Stimulated activated CD8-positive, alpha-beta memory T cell treated with anti-CD3 and anti-CD28 coated beads, Interleukin-15, amount 100 ng/mL, for 48 hours (primary cell): Measurements from ENCODE around the gene ITGA7.
A peak's percentile ranks its signal among the peaks of the same experiment; 100 is the strongest.

Experiments
- DNase-seq, 2 donors: peaks; one replicate each; pipeline ENCODE4 v3.0.0-alpha.2; 2020; ENCODE audit warnings: low read depth in 2 of 2

Gene ITGA7

DNA sequence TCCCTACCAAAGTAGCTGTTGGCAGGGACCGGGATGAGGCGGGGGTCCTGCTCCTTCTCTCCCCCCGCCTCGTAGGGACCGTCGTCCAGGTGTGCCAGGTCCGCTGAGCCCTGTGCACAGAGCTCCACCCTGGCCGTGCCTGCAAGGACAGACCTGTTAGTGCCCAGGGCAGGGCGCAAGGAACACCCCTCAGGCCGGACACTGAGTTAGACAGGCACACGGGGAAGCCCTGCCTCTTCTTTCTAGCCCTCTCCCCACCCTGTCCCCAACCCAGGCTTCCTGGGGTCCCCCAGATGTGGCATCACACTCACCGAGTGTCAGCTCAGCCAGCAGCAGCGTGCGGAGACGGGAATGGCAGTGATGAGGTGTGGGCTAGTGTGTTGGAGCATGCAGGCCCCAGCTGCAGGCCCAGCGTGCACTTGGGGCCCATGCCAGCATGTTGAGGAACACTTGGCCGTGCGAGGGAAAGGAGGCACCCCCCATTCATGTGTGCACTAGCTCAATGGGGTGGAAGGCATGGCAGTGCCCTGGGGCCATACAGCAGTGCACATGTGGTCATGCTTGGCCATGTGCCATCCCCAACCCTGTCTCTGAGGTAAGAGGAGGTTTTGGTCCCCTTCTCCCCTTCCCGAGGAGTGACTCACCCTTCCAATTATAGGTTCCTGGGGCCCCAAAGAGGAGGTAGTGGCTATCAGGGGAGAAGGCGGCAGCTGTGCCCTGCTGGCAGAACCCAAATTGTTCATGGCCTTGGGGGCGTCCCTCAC lies 7.3 kb downstream of the ITGA7 start:
- no peak for DNase-seq

DNA sequence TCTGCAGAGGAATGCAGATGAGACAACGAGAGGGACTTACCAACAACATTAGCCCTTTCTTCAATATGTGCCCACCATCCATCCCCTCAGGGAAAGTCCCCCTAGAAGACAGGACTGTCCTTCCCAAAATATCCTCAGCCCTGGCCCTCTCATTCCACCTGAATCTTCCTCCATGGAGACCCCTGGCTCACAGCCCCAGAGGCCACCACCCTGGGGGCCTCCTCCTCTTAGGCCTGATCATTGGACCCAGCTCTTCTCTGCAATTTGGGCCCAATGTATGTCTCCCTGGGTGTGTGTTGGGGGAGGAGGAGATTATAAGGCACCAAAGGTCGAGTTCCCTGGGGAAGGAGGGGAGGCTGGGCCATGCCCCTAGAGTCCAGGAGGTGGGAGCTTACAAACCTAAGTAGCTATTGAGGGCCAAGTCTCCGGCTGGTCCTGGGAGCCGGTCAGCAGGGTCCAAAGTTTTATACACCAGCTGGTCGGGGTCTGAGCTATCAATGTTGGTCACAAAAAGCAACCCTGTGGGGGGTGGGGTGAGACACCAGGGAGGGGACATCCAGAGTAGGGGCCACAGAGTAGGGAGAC lies 8.1 kb downstream of the ITGA7 start:
- no peak for DNase-seq

DNA sequence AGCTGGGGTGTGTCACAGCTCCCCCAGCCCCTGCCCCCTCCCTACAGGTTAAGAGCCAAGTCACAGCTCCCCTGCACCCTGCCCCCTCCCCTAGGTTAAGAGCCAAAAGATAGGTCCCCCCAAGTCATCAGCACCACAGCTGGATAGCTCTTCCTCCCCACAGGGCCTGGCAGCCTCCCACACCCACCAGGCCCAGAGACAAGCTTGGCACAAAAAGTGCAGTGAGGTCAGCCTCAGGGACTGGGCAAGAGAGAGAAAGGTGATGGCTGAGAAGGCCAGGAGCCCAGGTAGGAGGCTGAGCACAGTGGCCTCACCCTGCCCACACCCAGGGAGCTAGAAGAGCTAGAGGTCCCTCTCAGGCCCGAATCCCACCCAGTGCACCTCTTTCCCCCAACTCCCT lies 8.7 kb downstream of the ITGA7 start:
- no peak for DNase-seq

DNA sequence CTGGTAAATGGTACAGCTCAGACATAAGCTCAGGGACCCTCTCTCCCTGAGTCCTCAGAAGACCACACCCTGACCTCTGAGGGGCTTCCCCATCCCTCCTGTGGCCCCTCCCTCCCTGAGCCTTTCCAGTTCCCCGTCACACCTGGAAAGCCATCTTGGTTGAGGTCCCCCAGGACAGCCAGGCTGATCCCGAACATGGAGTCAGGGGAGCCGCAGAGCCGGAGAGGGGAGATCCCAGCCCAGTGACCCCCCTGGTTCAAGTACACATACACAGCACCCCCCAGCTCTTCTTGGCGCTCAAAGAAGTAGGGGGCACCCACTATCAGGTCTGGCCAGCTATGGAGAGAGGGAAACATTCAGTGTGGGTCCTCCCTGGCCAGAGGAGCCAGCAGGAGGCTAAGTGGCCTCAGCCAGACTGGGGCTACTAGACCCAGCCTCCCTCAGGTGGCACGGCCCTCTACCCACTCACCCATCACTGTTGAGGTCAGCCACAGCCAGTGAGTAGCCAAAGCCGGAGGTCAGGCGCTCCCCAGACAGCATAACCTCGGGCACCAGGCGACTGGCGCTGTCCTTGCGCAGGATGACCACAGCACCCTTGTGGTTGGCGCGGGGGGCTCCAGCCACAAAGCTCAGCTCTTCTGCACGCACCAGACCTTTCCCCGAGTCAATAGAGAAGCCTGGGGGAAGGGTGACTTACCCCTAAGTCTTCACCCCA lies 9.3 kb downstream of the ITGA7 start:
- DNase-seq: no peak

DNA sequence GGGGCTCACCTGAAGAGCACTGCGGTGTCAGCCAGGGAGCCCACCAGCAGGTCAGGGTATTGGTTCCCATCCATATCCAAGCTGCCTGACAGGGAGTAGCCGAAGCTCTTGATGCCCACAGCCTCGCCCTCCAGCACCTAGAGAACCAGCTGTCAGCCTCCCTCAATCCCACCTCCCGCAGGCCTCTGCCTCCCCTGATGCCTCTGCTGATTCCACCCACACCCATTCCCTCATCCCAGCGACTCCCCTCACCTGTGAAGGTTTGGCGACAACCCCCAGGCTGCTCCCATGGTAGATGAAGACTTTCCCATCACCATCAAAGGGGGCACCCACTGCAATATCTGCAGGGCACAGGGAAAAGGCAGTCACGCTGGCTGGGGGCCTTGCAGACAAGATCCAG lies 10.0 kb downstream of the ITGA7 start:
- DNase-seq: no peak

DNA sequence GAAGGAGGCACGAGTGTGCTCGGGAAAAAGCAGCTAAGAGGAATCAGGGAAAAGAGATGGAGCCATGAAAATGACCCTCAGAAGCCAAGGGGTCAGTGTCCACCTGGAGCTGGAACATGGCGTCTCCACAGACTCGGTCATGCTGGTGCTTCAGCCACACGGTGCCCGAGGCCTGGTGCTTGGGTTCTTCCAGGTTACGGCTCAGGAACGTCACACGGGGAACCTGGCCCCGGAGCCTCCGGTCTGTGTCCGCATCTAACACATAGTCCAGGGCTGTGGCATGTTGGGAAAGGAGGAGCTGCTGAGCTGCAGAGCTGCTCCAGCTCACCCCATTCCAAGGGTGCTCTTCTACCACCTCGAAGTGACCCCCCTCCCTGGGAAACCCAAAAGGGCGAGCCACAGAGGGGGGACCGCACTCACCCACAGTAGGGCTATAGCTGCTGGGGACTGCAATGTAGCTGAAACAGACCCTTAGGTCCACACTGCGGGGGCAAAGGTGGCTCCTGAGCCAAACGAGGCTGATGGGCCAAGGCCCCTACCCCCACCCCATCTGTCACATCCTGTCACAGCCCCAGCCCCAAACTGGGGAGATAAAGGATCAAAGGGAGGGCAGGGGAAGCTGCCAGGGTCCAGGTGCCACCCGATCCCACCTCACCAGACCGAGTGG lies 10.8 kb downstream of the ITGA7 start:
- no peak for DNase-seq

DNA sequence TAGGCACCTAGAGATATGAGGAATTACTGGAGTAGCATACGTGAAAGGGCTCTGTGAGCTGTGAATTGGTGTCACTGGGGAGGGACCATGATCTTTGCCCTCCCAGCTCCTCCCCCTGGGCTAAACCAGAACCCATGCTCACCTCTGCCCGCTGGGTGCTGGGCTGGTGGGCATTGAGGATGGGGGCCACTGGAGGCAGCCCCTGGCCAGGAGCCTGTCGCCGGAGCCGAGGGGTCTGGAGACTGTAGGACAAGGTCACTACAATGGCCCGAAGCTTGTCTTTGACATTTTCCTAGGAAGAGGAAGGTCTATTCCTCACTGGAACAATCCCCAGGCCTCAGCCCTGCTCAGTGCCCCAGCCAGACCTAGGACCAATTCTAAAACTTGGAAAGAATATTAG lies 11.6 kb downstream of the ITGA7 start:
- DNase-seq: no peak

DNA sequence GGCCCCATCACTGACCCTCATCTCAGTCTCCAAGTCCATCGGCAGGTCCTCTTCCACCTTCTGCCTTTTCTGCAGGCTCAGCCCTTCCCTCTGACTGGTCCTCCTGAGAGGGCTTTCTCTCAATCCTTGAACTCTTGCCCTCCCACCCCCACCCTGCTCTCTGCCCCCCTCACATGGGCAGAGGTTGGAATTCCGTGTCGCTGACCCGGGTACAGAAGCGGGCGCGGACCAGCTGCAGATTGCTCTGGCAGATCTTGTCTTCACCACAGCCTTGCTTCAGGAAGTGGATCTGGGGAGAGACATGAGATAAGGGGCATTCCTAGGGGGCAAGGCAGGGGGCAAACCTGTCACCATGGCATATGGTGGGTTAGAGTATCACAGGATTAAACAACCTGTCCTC lies 12.4 kb downstream of the ITGA7 start:
- DNase-seq: no peak

DNA sequence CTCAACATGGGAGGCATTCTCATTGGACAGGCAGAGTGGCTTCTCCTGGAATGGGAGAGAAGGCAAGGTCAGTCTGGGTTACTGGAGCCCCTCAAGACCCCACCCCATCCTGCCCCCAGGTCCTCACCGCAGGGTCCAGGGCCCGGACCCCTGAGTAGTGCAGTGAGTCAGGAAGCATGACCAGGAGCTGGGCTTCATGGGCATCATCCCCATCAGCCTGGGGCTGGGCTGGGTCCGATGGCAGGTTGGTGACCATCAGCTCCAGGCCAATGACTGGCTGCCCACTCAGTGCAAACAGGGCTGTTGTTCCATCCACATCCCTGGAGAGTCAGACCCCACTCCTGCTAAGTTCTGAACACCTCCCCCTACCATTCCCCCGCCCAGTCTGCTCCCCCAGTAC lies 13.1 kb downstream of the ITGA7 start:
- no peak for DNase-seq

DNA sequence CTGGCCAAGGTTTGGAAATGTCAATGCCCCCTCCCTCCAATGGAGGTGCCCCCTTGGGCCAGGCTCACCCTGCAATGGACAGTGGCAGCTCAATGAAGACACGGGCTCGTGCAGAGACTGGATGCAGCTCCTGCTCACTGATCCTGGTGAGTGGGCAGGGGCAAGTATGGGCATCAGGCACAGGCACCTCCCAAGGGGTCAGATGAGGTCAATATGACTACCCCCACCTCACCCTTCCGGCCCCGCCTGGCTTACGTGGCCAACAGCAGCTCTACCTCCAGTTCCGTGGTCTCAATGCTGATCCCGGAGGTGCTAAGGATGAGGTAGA lies 13.6 kb downstream of the ITGA7 start:
- DNase-seq: no peak

DNA sequence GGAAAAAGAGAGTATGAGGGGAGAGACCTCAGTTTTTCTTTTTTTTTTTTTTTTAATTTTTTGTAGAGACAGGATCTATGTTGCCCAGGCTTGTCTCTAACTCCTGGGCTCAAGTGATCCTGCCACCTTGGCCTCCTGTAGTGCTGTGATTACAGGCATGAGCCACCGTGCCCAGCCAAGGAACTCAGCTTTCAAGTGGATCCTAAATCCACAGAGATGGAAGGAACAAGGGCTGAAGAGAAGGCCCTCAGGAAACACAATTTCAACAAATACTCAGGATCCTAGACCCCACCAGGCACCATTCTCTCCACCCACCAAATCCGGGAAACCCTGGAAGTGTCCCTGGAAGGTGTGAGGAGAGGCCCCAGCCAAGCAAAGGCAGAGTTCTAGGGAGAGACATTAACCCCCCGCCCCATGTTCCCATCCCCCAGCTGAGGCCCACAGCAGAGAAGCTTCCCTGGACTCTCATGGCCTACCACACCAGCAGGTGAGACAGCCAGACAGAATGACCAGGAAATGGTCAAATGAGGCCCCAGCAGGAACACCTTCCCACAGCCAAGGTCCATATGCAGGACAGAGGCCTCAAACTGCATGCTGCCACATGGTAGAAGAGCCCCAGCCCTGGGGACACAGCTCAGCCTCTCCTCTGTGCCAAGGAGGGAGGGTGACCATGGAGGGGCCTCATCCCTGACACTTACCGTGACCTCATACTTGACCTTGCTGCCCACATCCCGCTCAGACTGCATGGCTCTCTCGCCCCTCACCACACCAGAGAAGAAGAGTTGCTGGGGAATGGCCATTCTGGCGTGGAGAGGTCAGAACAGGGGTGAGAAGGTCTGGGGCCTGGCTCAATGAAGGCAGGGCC lies 14.1 kb downstream of the ITGA7 start:
- no peak for DNase-seq

DNA sequence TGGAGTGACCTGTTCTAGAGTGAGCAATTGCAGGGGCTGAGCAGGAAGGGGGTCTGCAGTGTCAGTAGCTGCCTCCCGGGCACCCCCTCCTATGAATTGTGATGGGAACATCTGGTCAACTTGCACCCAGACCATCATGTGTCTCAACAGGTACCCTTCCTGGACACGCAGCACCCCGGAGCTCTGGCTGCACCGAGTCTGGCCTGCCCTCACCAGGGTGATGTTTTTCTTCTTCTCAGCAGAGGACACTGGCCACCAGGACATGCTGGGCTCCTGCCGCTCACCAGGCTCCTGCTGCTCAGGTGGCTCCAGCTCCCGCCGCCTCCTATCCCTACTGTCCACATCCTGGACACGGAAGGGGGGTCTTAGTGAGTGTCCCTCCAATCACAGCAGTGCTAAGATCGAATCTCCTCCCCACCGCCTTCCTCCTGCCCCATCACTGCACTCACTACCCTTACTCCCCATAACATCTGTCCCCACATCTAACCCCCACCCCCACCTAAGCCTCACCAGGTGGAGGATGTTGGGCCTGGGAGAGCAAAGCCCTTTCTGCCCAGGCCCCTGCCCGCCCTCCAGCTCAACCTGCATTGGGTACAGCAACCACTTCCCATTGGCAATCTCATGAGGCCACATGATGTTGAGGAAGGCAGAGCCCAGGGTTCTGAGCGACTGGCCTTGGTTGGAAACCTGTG lies 14.9 kb downstream of the ITGA7 start:
- DNase-seq: no peak

DNA sequence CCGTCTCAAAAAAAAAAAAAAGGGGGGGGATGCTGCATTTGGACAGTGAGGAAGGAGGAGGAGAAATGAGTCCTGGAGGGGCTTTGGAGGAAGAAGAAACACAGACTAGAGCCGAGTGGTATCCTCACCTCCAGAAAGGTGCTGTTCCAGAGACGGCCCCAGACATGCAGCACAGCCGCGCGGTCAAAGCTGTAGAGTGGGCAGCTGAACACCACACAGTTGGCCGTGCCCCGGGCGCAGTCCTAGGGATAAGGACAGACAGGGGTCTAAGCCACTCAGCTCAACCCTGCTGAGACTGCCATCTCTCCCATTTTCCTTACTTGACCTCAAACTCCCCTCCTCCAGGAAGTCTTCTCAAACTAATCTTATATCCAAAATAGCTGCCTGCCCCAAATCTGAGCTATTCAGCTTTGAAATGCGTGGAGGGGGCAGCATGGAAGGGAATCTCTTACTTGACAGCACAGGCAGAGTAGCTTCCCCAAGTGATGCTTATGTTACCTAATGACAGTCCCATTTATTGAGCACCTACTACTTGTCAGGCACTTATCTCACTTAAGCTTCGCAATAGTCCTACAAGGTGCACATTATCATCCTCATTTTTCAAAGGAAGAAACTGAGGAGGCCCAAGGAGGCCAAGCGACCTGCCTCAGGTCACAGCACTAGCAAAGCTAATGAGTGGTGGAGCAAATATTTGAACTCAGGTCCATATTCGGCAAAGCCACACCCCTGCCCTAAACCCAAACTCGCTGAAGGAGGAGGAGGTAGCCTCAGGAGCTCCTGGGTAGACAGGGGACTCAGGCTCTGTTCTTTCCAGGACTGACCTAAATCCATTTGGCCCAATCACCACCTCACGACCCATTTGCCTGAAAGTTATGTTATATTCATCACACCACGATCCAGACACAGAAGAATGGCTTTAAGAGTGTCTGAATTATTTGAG lies 18.7 kb downstream of the ITGA7 start:
- no peak for DNase-seq

DNA sequence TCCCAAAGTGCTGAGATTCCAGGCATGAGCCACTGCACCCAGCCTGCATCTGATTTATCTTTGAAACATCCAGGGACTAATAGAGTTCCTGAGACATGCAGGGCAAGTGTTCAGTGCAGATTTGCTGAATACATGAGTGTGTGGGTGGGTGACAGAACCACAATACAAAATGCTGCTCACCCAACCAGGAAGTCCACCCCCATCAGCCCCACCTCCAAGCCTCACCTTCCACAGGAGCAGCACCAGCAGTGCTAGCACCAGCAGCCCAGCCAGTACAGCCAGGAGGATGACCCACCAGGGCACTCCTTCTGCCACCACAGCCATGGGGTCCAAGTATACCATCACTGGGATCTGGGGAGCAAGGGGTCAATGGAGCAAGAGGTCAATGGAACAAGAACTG lies 20.0 kb downstream of the ITGA7 start:
- DNase-seq: peak in 1 of 2 donors; percentile 36

DNA sequence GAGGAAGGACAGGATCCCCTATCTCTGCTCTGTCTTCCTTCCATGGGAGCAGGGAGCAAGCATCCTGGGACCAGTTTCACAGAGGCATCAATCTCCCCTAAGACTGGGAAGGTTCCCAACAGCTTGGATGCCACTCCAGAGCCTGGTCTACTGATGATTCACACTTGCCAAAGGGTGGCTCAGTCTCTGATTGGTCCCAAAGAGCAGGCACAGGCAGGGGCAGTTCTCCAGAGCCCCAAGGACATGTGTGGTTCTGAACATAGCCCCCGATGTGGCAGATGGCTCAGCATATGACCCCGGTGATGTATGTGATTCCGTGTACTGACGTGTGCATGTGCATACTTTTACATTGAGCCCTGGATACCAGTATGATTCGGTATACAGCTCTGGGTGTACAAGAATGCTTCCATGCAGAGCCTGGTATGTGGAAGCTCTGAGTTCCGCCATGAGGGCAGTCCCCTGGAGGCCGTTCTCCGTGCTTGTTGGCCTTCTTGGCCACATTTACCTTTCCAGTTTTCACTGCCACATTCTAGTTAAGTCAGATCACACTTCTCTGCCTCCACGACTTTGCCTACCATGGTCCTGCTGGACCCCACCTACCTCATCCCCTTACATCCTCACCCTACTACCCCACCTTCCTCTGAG lies 21.2 kb downstream of the ITGA7 start:
- DNase-seq: no peak

DNA sequence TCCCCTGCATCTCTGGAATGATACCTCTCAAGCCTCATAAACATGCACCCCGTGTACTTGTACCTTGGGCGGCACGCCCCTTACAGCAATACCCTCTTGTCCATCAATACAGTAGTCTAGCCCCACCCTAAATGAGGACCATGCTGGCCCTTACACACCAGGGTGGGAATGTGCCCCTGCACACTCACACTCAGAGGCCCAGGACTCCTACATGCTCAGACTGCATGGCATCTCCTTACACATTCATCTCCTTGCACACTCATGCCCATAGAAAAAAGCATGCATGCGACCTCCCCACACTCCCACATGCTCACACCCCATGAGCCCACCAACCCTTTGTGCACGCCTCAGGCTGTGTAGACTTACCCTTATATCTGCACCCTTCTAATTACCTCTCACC lies 22.0 kb downstream of the ITGA7 start:
- DNase-seq: no peak

DNA sequence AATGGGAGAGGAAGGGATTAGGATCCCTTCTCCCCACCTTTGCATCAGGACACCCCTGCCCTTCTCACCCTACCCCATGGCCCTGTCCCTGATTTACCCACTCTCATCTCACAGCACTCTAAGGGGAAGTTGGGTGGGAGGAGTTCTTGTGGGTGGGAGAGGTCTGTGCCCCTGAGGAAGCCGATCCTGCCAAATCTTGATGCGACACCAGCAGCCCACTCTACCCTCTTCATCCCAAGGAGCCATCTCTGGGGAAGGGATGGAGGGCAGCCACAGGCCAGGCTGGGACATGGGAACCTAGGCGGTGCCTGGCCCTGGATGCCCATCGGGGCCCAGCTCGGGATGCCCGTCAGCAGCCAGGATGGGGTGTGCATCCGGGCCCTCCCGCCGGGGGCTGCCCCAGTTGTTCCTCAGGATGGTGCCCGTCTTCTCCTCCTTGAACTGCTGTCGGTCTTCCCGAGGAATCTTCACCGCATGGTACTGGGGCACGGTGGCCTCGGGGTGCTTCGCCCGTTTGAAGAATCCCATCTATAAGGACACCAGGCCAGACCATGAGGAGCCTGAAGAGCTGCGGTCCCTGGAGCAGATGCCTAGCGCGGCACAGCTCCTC lies 22.8 kb downstream of the ITGA7 start:
- no peak for DNase-seq

DNA sequence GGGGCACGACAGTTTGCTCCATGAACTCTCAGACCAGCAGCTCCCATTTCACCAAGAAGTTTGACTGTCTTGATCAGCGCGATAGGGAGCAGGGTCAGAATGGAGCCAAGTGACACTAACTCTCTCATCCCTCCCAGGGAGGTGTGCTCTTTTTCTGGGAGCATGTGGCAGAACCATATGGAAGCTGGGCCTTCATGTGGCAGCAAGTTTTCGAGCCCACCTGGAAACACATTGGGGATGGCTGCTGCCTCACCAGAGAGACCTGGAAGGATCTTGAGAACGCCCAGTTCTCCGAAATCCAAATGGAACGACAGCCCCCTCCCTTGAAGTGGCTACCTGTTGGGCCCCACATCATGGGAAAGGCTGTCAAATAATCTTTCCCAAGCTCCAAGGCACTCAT lies 24.0 kb downstream of the ITGA7 start:
- DNase-seq: no peak
